ENCODE results near the gene ATP6V1B1. TPM values are rescaled to one million over a fixed set of nuclear protein-coding genes. Genes with fewer than 3 reads are reported as not detected.

The ATP6V1B1 gene
- total RNA-seq, 2 experiments from 2014 or later = not detected

GRCh38 chr2:70898363-70899240 lies 37.1 kb upstream of the ATP6V1B1 start:
- POLR2A ChIA-PET = no interaction called here

DNA sequence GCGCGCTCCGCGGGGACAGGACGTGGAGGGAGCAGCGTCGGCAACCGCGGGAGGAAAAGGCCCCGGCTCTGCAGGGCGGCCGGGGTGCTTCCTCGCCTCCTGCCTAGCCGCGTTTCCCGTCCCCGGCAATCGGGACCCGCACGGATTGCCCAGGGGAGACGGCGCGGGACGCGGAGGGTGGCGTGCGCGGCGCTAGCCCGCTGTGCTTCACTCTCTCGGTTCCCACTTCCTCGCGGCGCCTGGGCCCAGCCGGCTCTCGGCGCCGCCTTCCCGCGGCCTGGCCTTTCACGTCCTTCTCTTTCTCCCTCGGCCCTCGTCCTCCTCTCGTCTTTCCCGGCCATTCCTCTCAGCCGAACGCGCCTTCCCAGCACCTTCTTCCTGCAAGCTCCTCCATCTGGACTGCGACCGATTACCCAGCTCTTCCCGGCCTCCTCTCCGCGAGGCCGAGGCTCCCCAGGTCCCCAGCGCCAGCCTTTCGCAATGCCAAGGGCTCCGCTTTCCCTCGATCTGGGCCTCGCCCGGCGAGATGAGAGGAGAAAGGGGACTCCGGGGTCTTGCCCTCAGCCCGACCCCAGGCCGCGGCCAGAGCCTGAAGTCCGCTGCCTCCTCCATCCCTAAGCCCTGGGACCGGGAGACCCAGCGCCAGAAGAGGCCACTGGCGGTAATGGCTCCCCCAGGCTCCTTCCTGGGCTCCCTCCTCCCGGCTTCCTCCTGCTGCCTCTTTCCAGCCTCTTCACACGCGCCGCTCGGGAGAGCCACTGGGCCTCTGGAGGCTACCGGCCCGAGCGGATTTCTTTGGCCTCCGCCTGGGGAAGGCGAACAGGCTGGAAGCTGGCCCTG lies 34.3 kb upstream of the ATP6V1B1 start:
- CTCF ChIA-PET = interaction anchor here (1.2 kb wide), 1 partner anchor 18 kb away, joined by 3 read pairs; no protein-coding TSS in a partner anchor
- POLR2A ChIA-PET = no interaction called here

More at GRCh38 chr2:70898363-70899240, 37.1 kb upstream of the ATP6V1B1 start:
- CTCF ChIA-PET = no interaction called here

GRCh38 chr2:70902067-70902442 lies 33.6 kb upstream of the ATP6V1B1 start:
- POLR2A ChIA-PET = no interaction called here

DNA sequence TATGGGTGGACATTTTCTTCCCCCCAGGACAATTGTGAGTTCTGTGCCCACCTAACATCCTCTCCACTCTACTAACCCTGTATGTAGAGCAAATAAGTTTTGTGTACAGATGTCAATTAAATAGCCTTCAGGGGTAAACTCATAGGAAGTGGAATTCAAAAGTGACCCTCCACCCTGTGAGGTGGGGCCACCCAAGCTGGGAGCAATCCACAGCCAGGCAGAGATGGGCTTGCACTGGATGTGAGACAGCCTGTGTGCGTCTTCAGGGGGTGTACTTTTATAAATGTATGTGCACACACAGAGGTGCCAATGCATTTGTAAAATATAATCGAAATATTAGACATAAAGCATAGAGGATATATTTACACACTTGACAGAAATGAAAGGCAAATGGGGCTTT lies 33.1 kb upstream of the ATP6V1B1 start:
- CTCF ChIA-PET = interaction anchor here (1.2 kb wide), 1 partner anchor 17 kb away, joined by 3 read pairs; no protein-coding TSS in a partner anchor
- POLR2A ChIA-PET = no interaction called here

More at GRCh38 chr2:70902067-70902442, 33.6 kb upstream of the ATP6V1B1 start:
- CTCF ChIA-PET = interaction anchor here (1.2 kb wide), 1 partner anchor 18 kb away, joined by 3 read pairs; no protein-coding TSS in a partner anchor

GRCh38 chr2:70903171-70903570 lies 32.5 kb upstream of the ATP6V1B1 start:
- POLR2A ChIA-PET = no interaction called here
- CTCF ChIA-PET = no interaction called here

GRCh38 chr2:70903641-70904340 lies 31.9 kb upstream of the ATP6V1B1 start:
- ChIA-PET CTCF (no interaction called here), POLR2A (no interaction called here)

GRCh38 chr2:70904371-70905216 lies 31.1 kb upstream of the ATP6V1B1 start:
- ChIA-PET CTCF (no interaction called here), POLR2A (no interaction called here)

- ChIA-PET CTCF (no interaction called here), POLR2A (no interaction called here)
Observed at GRCh38 chr2:70905443-70906421, 30.0 kb upstream of the ATP6V1B1 start.

DNA sequence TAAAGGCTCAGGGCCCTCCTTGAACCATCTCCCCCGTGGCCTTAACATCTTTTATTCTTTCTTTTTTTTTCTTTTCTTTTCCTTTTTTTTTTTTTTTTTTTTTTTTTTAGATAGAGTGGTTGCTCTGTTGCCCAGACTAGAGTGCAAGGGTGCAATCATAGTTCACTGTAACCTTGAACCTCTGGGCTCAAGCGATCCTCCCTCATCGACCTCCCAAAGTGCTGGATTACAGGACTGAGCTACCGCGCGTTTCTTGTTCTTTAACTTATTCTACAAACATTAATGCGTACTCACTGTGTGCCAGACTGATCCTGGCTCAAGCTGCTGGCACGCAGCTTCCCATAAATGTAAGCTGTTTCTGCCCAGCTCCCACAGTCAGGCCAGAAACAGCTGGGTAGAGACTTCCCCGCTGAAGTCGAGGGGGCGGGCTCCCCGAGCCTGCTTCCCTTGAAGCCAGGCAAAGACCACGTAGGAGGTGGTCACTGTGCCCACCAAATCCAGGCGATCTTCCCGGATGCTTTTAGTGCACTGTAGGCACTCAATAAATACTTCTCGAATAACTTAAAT lies 29.2 kb upstream of the ATP6V1B1 start:
- CTCF ChIA-PET = no interaction called here

DNA sequence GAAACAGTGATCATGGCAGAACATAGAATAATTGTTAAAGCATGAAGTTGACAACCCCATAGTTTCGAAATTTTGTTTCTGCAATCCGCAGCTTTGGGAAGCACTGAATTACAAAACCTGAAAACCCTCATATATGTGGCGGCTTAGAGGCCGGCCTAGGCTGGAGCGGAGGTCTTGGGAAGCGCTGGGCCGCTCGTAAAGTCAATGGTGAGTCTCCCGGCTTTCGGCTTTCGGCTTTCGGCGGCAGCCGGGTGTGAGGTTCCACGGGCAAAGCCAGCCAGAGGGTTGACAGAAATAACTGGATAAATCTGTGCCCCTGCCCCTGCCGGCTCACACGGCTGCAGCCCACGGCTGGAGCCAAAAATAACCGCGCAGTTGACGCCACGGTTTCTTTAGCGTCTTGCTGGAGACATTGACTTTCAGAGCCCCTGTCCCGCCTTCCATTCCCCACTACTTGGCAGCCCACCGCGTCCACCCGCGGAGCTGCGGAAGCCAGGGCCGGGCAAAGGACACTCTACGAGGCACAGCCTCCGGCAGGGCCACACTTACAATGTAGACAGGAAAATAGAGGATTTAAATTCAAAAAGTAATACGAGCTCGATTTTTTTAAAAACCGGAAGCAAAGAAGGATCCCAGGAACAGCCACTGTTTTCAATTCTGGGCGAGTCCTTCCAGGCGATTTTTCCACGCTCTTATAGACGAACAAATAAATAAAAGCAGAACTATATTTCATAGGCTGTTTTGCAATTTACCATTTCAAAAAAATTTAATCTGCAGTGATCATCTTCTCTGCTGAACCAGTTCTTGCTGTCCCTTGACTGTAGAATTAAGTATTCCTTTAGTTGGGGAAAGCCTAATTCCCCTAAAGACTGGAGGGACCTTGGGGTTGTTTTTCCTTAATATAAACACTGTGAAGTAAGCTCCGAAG lies 28.3 kb upstream of the ATP6V1B1 start:
- POLR2A ChIA-PET = no interaction called here
- CTCF ChIA-PET = no interaction called here

More for the DNA sequence above, 29.2 kb upstream of the ATP6V1B1 start:
- POLR2A ChIA-PET = no interaction called here

DNA sequence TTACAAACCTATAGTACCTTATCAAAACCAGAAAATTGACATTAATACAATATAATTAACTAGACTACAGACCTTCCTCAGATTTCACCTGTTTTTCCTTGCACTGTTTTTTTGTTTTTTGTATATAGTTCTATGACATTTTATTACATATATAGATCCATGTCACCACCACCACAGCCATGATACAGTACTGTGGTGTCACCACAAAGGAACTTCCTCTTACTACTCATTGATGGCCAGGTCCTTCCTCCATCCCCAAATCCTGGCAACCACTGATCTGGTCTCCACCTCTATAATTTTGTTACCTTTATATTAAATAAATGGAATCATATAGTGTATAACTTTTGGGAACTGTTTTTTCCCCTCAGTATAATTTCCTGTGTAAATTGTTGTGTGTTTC lies 19.4 kb upstream of the ATP6V1B1 start:
- ChIA-PET CTCF (interaction anchor here (1.3 to 7.7 kb wide), 4 partner anchors 9 to 46 kb away, joined by 3 to 56 read pairs (median 4); no protein-coding TSS in a partner anchor), POLR2A (no interaction called here)

- ChIA-PET CTCF (interaction anchor here (7.7 kb wide), 1 partner anchor 47 kb away, joined by 56 read pairs; no protein-coding TSS in a partner anchor), POLR2A (no interaction called here)
Observed at GRCh38 chr2:70918016-70918415, 17.7 kb upstream of the ATP6V1B1 start.

DNA sequence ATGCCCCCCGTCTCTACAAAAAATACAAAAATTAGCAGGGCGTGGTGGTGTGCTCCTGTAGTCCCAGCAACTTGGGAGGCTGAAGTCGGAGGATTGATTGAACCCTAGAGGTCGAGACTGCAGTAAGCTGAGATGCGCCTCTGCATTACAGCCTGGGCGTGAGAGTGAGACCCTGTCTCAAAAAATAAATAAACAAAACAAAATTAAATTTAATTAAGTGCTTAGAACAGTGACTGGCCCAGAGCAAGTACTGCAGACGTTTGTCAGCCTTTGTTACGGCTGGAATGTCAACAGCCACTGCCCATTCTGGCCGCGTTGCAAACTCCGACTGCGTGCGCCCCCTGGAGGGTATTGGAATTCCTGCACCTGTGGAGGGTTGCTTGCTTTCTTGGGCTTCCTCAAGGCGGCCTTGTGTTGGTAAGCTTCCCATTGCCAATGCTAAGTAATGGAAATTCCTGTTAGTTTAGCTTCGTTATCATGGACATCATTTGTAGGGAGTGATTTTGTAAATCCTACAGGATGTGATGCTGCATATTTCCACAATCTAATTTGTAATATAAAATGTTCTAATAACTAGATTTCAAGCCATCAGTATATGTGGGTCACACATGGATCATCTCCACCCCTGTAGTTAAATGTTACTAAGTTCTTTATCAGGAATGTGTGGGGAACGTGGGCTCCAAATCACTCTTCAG lies 15.9 kb upstream of the ATP6V1B1 start:
- POLR2A ChIA-PET = no interaction called here

DNA sequence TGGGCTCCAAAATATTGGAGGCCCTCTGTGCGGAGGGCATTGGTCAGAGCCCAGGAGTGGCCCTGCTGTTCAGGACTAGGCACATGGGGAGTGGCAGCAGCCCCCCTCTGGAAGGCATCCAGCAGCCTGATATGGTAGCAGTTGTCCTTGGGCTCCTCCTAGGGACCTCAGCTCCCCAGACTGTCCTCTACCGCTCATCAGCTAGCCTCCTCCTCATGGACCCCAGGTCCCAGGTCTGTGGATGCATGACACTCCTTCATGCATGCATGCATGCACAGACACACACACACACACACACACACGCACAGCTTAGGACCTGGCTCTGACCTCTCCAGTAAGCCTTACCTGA lies 15.4 kb upstream of the ATP6V1B1 start:
- ChIA-PET POLR2A (no interaction called here), CTCF (interaction anchor here (0.9 to 7.7 kb wide), 8 partner anchors 15 to 130 kb away, joined by 3 to 56 read pairs (median 4); partner anchors contain the start of genes ATP6V1B1 and FIGLA)

More for the DNA sequence above, 15.9 kb upstream of the ATP6V1B1 start:
- CTCF ChIA-PET = interaction anchor here (0.5 to 7.7 kb wide), 8 partner anchors 15 to 130 kb away, joined by 3 to 56 read pairs (median 4); partner anchors contain the start of genes ATP6V1B1 and FIGLA

DNA sequence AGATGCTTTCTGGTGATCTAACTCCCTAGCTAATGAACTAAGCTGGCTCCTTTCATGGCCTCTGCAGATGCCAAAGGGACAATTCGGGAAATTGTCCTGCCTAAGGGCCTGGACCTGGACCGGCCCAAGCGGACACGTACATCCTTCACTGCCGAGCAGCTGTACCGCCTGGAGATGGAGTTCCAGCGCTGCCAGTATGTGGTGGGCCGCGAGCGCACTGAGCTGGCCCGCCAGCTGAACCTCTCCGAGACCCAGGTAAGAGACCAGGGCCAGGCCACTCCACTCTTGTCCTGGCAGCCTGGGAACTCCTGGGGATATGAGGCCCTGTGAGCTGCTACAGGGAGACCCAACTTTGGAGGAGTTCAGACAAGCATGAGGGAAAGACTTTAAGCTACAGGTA lies 14.7 kb upstream of the ATP6V1B1 start:
- ChIA-PET POLR2A (no interaction called here), CTCF (interaction anchor here (1.1 to 7.7 kb wide), 5 partner anchors 44 to 131 kb away, joined by 3 to 56 read pairs (median 3); partner anchors contain the start of gene FIGLA)

- CTCF ChIA-PET = interaction anchor here (1.1 to 7.7 kb wide), 2 partner anchors 51 to 61 kb away, joined by 3 to 56 read pairs; no protein-coding TSS in a partner anchor
Observed at GRCh38 chr2:70921839-70922234, 13.9 kb upstream of the ATP6V1B1 start.

More at GRCh38 chr2:70921839-70922234, 13.9 kb upstream of the ATP6V1B1 start:
- POLR2A ChIA-PET = no interaction called here

All from activated CD8-positive, alpha-beta memory T cell treated with anti-CD3 and anti-CD28 coated beads for 36 hours (primary cell).